GM12878 (cell line): ENCODE results near the gene CDH4.

Experiments
- EZH2 ChIP-seq: IDR thresholded peaks from 2 replicates; pipeline ENCODE4 v1.6.1; 2012; ENCODE audit warnings: low read depth, mild to moderate bottlenecking, control low read depth, inconsistent platforms, low read length, borderline replicate concordance; ENCODE audit not compliant: control insufficient read depth
- MYC ChIP-seq: IDR thresholded peaks from 2 replicates; pipeline ENCODE4 v1.6.1; 2011; ENCODE audit warnings: mild to moderate bottlenecking, low read length, moderate library complexity, inconsistent platforms; ENCODE audit not compliant: insufficient read depth, insufficient replicate concordance, insufficient read length, severe bottlenecking

DNA sequence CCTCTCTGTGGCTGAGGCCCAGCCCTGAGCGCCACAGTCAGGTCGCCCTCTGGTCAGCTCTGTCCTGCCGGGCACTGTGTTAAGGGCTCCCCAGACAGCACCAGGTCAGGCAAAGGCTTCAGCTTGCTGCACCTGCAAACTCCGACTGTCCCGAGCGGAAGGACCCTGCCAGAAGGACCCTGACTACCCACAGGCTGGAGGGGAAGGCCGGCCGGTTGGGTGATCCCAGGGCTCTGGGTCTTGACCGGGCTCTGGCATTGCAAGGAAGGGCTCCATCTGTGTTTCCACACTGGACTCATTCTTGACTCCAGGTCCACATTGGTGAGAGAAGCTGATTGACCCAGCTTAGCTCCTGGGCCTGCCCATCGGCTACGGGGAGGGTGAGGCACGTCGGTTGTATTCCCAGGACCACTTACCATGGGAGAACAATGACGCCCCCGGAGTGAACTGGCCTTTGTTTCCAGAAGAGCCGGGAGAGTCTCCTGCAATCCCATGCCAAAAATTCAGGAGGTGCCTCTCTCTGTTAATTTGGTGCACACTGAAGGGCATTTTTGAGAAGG, 583.8 kb downstream of the CDH4 start:
- TF ChIP-seq MYC (no peak), EZH2 (no peak)
